Colon (tissue), 2 donors: ENCODE data around the gene SRD5A3.
"Not testable (repeated sequence)": the region's sequence is repeated elsewhere in the genome, so short reads cannot be mapped to it uniquely, and the experiment has no call there.

Experiments used
- FAIRE-seq: peaks from 2 replicates; lab custom pipeline; 2012; peaks lifted over from hg19 to GRCh38; lab: Jason Lieb, UNC
- donor health status: control.
- donor health status: control.

The SRD5A3 gene

GRCh38 chr4:55346851-55347255, 811 bp downstream of the SRD5A3 start:
- no peak for FAIRE-seq

DNA sequence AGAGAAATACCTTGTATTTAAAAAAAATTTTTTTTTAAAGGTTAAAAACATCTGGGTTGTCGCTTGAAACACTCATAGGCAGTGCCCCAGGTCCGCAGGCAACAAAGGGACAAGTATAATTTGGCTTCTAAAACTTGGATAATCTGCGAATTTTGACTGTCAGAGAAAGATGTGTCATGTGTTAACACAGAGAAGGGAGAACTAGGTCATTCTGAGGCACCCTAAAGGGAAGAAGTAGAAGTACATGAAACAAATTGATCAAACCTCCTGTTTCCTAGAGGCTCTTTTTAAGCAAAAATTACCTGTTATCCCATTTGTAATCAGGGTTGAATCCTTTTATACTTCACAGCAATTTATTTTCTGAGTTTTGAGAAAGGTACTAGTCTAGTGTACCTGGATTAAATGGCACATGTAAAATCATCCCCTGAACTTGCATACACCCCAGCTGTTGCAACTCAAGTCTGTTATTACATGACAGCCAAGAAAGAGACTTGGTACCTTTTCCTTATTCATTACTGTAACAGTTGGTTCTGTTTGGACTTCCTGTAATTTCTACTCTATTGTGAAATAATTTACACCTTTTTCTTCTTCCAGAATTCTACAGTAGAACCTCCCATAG, 1.7 kb downstream of the SRD5A3 start:
- no peak for FAIRE-seq

GRCh38 chr4:55348466-55348865, 2.4 kb downstream of the SRD5A3 start:
- no peak for FAIRE-seq

DNA sequence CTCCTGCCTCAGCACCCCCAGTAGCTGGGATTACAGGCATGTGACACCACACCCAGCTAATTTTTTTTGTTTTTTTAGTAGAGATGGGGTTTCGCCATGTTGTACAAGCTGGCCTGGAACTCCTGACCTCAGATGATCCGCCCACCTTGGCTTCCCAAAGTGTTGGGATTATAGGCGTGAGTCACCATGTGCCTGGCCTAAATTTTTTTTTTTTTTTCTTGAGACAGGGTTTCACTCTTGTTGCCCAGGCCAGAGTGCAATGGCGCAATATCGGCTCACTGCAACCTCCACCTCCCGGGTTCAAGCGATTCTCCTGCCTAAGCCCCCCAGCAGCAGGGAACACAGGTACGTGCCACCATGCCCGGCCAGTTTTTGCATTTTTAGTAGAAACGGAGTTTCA, 4.8 kb downstream of the SRD5A3 start:
- FAIRE-seq = not testable (repeated sequence)

DNA sequence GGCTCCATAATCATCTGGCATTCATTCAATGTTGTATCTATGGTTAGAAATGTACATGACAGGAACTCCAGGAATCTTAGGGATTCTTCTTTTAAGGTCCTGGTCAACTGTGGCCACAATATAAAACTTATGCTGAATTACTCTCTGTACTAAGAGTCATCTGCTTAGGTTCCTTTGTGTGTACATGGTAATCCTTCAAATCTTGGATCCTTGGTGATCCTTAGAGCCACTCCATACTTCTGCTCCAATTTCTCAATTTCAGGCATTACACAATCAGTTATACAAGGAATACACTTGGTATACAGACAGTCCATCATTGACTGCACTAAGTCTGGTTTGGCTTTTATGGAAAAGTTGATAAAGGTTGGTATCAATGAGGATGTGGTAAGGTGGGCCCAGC, 5.8 kb downstream of the SRD5A3 start:
- FAIRE-seq = no peak

DNA sequence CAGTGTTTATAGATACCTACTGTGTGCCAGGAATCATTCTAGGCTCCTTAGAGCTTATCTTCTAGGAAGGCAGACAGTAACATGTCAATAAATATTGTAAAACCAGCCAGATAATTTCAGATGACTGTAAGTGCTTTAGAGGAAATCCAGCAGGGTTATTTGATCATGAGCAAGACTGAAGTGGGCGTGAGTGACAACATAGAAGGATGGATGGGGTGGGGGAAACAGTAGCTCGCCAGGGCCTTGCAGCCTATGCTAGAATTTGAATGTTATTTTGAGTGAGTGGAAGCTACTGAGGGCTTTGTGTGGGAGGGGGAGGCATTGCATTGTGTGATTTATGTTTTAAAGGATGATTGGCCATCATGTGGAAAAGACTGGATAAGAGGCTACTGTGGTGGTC, 6.7 kb downstream of the SRD5A3 start:
- no peak for FAIRE-seq

GRCh38 chr4:55353228-55353747, 7.2 kb downstream of the SRD5A3 start:
- FAIRE-seq = not testable (repeated sequence)

DNA sequence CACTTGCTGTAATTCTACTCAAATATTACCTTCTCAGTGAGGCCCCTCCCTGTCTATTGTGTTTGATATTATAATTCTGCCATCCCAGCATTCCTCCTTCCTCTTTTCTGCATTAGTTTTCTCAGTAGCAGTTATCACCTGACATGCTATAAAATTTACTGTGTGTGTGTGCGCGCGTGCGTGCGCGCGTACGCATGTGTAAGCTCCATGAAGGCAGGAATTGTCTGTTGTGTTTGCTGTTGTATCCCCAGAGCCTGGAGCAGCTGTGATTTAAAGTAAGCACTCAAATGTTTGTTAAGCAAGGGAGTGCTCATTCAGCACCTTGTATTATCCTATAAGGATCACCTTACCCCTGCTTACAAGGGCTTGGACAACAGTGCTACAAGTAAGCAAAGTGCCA, 8.6 kb downstream of the SRD5A3 start:
- no peak for FAIRE-seq

GRCh38 chr4:55355555-55355954, 9.5 kb downstream of the SRD5A3 start:
- FAIRE-seq = no peak

DNA sequence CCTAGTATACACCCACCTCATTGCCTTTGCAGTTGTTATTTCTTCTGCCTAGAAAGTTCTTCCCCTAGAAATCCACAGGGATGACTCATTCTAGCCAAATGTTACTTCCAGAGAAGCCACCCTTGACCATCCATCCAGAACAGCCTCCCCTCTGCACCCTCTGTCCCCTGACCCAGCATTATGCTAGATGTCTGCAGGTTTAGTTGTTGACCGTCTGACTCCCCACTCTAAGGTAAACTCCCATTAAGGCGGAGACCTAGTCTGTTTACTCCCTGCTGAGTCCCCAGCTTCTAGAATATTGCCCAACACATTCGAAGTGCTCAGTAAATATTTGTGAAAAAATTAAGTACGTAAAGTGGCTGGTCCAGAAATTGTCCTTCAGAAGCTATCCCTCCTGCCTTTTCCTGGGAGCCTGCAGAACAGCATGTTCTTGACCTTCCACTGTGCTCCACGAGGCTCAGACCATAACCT, 11.0 kb downstream of the SRD5A3 start:
- FAIRE-seq = no peak

DNA sequence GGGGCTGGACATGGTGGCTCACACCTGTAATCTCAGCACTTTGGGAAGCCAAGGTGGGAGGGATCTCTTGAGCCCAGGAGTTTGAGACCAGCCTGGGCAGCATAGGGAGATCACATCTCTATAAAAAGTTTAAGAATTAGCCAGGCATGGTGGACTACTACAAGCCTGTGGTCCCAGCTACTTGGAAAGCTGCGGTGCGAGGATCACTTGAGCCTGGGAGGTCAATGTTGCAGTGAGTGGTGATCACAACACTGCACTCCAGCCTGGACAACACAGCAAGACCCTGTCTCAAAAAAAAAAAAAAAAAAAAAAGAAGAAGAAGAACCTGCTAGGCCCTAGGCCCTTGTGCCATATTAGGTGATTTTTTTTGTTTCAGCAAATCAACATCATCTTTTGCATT, 12.2 kb downstream of the SRD5A3 start:
- no peak for FAIRE-seq

GRCh38 chr4:55358668-55359067, 12.6 kb downstream of the SRD5A3 start:
- FAIRE-seq = no peak

GRCh38 chr4:55359397-55359916, 13.4 kb downstream of the SRD5A3 start:
- no peak for FAIRE-seq

GRCh38 chr4:55362938-55363337, 16.9 kb downstream of the SRD5A3 start:
- not testable (repeated sequence) for FAIRE-seq

GRCh38 chr4:55363691-55364351, 17.8 kb downstream of the SRD5A3 start:
- FAIRE-seq = no peak

GRCh38 chr4:55364691-55365344, 18.8 kb downstream of the SRD5A3 start:
- FAIRE-seq = no peak

DNA sequence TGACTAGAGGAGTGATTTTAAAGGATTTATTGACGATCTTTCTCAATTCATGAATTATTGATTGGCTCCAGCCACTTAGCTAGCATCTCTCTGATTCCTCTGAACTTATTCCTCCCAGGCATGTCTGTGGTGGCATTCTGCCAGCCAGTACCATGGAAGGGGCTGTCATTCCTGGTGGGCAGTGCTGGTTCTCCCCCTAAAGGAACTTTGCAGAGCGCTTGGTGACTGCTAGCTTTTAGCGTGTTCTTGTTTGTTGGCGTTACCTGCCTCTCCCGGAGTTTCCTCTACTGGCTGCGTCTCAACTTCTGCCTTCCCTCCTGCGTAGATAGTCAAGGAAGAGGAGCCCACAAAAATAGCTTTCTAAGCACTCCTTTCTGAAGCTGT, 19.3 kb downstream of the SRD5A3 start:
- no peak for FAIRE-seq

- no peak for FAIRE-seq
Observed at GRCh38 chr4:55366621-55367020, 20.6 kb downstream of the SRD5A3 start.

DNA sequence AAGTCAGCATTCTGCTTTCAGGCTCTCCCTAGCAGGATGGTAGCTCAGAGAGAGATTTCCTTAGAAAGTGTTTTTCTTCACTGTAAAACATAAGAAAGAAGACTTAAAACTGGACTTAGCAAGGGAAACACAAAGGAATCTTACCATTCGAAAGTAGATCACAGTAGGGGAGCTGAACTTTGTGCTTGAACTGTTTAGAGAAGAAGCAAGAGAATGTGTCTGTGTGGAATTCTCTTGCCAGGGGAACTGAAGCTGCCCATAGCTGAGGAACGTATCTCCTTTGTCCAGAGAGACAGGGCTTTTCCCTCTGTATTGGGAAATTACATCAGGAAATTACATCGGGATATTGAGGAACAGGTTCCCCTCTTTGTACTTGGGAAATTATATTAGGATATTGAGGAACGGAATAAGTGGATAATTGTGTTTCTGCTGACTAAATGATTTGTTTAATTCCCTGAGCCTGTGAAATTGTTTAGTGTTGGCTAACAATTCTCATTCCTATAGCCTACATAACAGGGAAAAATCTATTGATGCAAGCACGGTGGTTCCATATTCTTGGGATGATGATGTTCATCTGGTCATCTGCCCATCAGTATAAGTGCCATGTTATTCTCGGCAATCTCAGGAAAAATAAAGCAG, 21.2 kb downstream of the SRD5A3 start:
- FAIRE-seq = no peak

GRCh38 chr4:55369968-55370367, 23.9 kb downstream of the SRD5A3 start:
- no peak for FAIRE-seq

GRCh38 chr4:55372259-55372658, 26.2 kb downstream of the SRD5A3 start:
- no peak for FAIRE-seq

- FAIRE-seq = no peak
Observed at GRCh38 chr4:55373461-55373860, 27.4 kb downstream of the SRD5A3 start.

DNA sequence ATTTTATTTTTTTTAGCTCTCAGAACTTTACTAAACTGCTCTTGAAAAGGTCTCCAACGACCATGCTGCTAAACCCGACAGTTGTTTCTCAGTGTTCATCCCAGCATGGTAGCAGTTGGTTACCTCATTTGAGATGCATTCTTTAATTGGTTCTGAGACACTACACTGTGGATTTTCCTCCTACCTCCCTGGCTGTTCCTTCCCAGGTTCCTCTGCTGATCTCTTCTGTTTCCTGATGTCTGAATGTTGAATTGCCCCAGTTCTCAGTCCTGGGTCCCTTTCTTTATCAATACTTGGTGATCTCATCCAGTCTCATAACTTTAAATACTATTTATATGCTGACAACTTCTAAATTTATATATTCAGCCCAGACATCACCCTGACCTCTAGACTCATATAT, 30.7 kb downstream of the SRD5A3 start:
- FAIRE-seq = no peak
